LHCN-M2 (cell line): Measurements from ENCODE around the gene NT5DC2. TPM values are rescaled to one million over a fixed set of nuclear protein-coding genes. Genes with fewer than 3 reads are reported as not detected.

Source experiments
- DNase-seq: peaks from one replicate; pipeline ENCODE4 v3.0.0-alpha.2; 2012; ENCODE audit warnings: low read depth
- total RNA-seq: library from RNA; depleted of rRNA; stranded (reverse); fragments of >200 nt; gene quantifications from 2 replicates; pipeline ENCODE4 v1.2.3, GENCODE V29; 2014

NT5DC2 gene
- total RNA-seq, 1 experiment from 2014 or later = 133 TPM

DNA sequence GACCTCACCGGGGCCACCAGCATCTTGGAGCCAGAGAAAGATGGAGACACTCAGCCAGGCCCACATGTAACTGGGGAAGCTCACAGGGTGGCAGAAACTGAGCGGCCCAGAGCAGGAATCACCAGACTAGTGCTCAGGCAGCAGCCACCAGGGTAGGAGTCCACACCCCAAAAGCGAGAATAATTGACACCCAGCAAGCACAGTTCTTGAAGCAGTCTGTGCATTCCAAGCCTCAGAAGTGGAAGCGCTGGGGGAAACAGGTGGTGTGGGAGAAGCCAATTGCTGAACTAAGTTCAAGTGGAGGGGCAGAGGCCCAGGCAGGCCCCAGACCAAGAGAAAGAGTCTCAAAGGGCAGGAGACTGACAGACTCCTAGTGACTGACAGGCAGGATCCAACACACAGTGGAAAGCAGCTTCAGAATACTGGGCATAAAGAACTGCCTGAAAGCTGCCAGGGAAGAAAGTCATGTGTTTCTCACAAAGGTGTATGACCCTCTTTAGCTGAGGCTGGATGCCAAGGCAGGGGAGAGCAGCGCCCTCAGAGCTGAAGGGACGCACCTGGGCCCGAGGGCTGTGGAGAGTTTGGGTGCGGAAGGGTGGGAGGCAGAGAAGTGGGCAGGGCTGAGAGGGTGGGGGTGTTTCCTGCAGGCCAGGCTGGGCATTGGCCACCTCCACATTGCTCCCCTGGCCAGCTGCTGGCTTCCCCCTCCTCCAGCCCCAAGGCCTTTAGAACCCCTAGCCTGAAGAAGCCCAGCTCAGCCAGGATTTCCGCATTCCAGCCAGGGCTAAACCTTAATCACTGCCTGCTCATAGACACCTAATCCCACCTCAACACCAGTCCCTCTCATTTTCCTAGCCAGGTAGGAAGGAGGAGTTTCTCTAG, 7.7 kb downstream of the NT5DC2 start:
- DNase-seq = no peak

DNA sequence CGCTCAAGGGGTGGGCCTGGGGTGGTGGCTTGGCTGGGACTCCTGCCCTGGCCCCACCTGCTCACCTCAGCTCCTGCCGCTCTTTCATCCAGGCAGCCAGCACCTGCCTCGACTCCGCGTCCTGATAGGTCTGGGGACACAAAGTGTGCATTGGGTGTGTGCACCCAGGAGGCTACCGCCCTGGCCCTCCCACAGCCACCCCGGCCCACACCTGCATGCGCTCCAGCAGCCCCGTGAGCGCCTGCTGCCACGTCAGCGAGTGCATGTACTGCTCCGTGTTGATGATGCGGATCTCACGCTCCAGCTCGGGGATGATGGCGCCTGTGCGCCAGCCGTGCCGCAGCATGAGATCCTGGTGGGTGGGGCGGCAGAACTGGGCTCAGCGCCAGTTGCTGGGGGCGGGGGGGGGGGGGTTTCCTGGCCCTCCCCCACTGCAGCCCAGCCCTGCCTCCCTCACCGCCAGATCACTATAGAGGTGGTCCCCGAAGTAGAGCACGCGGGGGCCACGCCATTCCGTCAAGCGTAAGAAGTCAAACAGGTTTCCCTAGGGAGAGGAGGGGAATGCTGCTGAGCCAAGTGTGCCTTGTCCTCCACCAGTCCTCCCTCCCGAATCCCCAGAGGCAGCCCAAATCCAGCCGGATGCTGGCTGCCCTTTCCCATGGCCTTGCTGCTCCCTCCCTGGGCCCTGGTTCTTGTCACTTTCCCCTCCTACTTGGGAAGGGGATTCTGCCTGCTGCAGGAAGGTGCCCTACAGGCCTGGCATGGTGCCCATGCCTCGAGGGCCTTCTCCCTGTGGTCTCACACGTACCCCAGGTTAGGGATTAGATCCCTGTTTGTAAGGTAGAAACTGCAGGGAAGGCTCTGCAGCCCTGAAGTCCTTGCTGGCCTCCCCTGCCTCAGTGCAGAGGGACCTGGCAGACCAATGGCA, 8.6 kb downstream of the NT5DC2 start:
- DNase-seq = no peak

DNA sequence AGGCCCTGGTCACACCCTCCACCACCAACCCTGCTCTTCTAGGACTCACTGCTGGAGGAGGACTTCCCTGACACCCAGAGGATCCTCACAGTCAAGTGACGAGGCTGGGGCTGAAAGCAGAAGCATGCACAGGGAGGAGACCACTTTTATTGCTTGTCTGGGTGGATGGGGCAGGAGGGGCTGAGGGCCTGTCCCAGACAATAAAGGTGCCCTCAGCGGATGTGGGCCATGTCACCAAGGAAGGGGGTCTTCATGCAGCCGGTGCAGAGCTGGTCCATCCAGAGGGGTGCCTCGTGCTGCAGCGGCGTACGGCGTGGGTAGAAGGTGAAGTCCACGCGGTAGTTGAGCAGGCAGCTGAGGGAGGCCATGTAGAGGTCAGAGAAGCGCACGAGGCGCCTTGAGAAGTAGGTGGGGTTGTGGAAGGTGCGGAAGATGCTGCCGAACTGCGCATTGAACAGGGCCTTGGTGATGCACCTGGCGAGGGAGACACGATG, 9.4 kb downstream of the NT5DC2 start:
- no peak for DNase-seq

DNA sequence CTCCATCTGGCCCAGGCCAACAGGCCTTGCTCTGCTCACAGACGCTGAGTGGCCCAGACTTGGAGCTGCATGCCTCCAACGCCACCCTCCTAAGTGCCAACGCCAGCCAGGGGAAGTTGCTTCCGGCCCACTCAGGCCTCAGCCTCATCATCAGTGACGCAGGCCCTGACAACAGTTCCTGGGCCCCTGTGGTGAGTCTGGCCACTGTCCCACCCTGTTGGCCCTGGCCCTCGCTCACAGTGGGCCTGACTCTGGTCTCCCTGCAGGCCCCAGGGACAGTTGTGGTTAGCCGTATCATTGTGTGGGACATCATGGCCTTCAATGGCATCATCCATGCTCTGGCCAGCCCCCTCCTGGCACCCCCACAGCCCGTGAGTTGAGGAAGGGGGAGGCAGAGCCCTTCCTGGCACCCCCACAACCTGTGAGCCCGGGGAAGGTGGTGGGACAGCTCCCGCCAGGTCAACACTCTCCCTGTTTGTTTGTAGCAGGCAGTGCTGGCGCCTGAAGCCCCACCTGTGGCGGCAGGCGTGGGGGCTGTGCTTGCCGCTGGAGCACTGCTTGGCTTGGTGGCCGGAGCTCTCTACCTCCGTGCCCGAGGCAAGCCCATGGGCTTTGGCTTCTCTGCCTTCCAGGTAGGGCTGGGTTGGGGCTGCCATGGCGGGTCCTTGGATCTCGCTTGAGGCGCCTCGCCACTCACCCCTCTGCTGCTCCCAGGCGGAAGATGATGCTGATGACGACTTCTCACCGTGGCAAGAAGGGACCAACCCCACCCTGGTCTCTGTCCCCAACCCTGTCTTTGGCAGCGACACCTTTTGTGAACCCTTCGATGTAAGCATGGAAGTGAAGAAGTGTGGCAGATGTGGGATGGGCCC, 10.0 kb downstream of the NT5DC2 start:
- no peak for DNase-seq

DNA sequence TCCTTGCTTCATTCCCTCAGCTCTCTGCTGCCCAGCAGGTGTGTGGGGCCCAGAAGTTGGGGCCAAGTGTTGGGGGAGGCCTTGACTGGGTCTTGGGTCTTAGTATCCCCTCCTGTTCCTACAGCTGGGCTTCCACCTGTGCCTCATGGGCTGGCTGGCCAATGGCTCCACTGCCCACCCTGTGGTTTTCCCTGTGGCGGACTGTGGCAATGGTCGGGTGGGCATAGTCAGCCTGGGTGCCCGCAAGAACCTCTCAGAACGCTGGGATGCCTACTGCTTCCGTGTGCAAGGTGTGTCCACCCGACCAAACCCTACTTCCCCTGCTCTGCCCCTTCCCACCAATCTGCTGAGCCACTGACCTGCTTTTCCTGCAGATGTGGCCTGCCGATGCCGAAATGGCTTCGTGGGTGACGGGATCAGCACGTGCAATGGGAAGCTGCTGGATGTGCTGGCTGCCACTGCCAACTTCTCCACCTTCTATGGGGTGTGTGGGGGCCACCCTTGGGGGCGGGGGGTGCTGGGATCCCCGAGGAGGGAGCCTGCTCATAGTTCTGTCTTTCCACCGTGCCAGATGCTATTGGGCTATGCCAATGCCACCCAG, 10.9 kb downstream of the NT5DC2 start:
- no peak for DNase-seq

DNA sequence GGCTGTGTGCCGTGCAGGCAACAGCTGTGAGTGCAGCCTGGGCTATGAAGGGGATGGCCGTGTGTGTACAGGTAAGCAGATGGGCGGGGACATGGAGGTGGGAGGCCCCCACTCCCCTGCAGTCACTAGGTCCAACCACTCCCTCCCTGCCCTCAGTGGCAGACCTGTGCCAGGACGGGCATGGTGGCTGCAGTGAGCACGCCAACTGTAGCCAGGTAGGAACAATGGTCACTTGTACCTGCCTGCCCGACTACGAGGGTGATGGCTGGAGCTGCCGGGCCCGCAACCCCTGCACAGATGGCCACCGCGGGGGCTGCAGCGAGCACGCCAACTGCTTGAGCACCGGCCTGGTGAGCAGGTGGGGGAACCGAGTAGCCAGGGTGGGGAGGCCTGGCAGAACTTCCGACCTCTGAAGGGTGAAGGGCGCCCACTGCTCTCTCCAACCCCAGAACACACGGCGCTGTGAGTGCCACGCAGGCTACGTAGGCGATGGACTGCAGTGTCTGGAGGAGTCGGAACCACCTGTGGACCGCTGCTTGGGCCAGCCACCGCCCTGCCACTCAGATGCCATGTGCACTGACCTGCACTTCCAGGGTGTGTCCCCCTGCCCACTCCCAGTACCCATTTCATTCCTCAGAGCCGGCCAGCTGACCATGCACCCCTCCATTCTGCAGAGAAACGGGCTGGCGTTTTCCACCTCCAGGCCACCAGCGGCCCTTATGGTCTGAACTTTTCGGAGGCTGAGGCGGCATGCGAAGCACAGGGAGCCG, 11.6 kb downstream of the NT5DC2 start:
- DNase-seq = no peak

DNA sequence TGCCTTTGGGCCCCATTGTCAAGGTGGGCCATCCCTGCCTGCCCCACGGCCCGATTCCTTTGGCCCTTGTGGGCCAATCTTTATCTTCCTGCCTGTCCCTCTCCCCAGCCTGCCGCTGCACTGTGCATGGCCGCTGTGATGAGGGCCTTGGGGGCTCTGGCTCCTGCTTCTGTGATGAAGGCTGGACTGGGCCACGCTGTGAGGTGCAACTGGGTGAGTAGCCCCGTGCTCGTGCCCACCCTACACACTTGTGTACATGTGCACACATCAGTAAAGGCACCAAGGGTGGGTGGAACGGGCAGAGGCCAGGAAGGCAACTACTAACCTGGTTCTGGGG, 12.2 kb downstream of the NT5DC2 start:
- no peak for DNase-seq

DNA sequence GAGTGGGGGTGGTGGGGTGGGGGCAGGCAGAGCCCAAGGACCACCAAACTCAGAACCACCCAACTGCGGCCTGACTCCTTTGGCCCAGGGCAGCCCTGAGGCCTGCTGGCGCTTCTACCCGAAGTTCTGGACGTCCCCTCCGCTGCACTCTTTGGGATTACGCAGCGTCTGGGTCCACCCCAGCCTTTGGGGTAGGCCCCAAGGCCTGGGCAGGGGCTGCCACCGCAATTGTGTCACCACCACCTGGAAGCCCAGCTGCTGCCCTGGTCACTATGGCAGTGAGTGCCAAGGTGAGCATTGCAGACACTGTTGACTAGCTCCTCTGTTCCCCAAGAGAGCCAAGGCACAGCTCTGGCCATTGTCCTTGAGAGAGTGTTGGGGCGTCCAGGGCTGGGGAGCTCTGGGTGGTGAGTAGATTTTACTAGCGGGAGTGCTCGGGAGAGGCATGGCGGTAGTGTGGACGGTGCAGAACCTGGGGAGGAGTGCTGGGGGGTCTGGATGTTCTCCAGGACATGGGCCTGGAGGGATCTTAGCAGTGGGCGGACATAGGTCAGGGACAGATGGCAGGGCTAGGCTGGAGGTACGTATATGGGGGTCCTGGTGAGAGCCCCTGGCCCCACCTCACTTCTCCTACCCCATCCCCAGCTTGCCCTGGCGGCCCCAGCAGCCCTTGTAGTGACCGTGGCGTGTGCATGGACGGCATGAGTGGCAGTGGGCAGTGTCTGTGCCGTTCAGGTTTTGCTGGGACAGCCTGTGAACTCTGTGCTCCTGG, 12.8 kb downstream of the NT5DC2 start:
- no peak for DNase-seq

DNA sequence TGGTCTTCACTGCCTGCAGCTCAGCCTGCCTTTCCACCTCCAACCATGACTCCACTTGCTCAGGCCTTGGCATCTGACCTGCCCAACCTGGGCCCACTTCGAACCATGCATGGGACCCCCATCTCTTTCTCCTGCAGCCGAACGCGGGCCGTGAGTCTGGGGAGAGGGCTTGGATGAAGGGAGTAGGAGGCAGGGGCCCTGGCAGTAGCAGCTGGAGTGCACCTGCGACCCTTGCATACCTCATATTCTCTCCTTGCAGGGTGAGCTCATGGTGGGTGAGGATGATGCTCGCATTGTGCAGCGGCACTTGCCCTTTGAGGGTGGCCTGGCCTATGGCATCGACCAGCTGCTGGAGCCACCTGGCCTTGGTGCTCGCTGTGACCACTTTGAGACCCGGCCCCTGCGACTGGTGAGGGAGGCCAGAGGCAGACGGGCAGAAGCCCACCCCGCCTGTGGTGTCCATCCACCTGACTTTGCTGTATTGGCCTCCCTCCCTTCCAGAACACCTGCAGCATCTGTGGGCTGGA, 13.5 kb downstream of the NT5DC2 start:
- DNase-seq = no peak

DNA sequence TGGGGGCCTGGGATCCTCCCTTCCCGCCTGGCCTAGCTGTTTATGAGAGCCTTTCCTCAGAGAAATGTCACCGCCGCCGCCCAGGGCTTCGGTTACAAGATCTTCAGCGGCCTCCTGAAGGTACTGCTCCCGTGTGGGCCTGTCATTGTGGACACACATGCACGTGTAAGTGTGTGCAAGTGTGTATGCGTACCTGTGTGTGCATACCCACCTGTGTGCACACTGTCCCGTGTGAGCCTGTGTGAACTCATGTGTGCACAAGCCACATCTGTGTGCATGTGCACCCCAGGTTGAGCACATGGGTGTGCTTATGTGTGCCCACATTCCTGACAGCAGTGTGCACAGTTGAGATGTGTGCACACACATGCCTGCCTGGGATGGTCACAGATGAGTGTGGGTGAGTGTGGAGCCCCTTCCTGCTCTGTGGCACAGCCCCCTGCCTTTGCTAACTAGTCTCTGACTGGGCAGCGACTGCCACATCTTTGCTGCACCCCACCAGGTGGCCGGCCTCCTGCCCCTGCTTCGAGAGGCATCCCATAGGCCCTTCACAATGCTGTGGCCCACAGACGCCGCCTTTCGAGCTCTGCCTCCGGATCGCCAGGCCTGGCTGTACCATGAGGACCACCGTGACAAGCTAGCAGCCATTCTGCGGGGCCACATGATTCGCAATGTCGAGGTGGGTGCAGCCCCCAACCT, 14.1 kb downstream of the NT5DC2 start:
- no peak for DNase-seq

DNA sequence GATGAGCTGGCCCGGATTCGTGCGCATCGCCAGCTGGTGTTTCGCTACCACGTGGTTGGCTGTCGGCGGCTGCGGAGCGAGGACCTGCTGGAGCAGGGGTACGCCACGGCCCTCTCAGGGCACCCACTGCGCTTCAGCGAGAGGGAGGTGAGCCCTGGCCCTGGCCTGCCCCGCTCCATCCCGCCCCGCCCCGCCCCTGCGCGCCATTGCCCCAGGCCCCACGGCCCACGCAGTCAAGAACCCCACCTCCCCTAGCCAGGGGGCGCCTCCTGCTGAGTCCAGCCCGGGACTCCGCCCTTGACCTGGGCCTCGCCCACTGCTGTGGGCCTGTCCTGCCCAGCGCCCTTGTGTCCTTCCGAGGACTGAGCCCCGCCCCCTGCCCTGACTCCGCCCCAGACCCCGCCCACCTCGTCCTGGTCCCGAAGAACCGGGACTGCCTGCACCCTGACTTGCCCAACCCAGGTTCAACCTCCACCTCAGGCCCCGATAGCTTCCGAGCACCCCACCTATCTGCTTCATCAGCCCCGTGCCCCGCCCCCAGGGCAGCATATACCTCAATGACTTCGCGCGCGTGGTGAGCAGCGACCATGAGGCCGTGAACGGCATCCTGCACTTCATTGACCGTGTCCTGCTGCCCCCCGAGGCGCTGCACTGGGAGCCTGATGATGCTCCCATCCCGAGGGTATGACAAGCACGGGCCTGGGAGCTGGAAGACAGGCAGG, 14.8 kb downstream of the NT5DC2 start:
- no peak for DNase-seq

DNA sequence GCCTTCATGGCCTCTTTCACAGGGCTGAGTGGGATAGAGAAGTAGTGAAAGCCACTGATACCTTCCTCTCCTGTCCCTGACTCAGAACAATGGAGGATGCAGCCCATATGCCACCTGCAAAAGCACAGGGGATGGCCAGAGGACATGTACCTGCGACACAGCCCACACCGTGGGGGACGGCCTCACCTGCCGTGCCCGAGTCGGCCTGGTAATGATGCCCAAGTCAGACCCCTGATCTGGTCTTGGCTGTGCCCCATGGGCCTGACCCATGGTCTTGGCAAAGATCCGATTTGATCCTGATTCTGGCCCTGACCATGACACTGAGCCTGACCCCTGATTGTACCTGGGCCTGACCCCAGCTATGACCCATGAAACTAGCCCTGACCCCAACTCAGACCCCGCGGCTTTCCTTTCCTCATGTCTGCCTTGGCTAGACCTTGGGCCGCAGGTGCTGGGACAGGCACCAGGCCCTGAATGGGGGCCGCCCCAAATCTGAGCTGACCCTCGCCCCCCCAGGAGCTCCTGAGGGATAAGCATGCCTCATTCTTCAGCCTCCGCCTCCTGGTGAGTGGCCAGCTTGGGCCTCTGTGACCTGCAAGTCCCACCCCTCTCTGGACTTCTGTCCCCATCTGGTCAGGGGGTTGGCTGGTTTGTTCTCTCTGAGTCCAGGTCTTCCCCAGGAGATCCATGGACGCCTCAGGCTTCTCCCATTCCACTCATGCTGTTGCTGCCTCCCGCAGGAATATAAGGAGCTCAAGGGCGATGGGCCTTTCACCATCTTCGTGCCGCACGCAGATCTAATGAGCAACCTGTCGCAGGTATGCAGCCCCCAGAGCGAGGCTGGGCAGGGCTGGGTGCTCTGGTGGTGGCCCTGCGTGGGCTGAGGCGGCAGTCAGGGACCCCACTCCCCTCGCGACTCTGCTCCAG, 15.6 kb downstream of the NT5DC2 start:
- DNase-seq = no peak

DNA sequence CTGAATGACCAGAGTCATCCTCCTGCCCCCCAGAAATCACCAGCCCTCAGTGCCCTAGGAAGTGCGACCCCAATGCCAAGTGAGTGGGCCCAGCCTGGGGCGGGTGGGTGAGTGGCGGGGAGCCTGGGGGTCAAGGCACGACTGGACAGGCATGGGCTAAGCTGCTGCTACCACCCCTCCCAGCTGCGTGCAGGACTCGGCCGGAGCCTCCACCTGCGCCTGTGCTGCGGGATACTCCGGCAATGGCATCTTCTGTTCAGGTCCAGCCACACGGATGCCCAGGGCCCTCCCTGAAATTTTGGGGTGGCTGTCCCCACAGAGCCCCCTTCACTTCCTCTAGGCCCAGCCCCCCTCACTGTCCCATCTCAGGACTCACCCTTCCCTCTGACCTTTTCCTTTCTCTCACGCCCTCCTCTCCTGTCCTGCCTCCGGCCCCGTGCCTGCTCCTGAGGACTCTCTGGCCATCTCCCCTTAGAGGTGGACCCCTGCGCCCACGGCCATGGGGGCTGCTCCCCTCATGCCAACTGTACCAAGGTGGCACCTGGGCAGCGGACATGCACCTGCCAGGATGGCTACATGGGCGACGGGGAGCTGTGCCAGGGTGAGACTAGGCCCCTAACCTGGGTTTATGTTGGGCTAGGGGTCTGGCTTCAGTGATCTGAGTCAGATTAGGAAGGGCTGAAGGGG, 17.0 kb downstream of the NT5DC2 start:
- no peak for DNase-seq

DNA sequence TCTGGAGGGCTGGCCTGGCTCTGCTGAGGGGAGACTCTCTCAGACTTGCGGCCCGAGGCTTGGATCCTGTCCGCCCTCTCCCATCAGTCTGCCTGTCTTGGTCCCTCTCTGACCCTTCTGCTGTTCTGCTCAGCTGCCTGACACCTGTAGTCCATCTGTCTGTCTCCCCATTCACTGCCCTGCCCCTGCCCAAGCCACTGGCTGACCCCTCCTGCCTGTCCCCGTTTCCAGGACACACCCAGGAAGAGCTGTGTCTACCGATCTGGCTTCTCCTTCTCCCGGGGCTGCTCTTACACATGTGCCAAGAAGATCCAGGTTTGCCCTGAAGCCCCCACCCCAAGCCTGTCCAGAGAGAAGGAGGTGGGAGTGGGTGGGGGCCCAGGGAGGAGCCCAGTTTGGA, 18.5 kb downstream of the NT5DC2 start:
- no peak for DNase-seq

DNA sequence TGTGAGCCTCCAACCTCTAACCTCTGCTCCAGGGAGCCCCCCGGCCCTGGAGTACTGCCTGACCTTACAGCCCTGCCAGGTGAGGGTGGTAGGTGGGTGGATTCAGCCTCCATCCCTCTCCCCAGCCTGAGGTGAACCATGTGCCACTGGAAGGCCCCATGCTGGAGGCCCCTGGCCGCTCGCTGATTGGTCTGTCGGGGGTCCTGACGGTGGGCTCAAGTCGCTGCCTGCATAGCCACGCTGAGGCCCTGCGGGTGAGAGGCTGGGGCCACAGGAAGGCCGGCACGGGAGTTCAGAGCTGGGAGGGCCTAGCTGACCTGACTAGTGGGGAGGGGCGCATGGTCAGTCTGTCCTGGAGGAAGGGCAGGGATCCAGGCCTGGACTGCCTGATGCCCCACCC, 19.1 kb downstream of the NT5DC2 start:
- DNase-seq = no peak

DNA sequence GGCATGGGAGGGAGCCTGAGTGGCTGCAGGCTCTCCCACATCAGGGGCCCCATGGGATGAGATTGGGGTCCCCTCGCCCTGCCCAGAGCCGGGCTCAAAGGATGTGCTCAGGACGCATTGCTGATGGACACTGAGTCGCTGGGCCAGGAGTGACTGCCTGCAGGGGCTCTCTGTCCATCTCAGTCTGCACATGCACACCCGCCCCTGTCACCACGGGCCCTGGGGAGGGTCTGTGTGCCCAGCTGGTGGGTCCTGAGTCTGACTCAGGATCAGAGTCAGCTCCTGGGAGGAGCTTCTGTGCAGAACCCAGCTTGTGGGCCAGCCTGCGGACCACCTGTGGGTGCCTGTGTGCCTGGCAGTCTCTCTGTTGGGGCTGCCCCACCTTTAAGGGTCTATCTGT, 20.4 kb downstream of the NT5DC2 start:
- DNase-seq = no peak
